Measurements from ENCODE around the gene FAM186B. TPM values are rescaled to one million over a fixed set of nuclear protein-coding genes. Genes with fewer than 3 reads are reported as not detected.

FAM186B gene
- total and polyA plus RNA-seq, 9 donors = 0.11 to 1.5 (median 0.73) TPM

DNA sequence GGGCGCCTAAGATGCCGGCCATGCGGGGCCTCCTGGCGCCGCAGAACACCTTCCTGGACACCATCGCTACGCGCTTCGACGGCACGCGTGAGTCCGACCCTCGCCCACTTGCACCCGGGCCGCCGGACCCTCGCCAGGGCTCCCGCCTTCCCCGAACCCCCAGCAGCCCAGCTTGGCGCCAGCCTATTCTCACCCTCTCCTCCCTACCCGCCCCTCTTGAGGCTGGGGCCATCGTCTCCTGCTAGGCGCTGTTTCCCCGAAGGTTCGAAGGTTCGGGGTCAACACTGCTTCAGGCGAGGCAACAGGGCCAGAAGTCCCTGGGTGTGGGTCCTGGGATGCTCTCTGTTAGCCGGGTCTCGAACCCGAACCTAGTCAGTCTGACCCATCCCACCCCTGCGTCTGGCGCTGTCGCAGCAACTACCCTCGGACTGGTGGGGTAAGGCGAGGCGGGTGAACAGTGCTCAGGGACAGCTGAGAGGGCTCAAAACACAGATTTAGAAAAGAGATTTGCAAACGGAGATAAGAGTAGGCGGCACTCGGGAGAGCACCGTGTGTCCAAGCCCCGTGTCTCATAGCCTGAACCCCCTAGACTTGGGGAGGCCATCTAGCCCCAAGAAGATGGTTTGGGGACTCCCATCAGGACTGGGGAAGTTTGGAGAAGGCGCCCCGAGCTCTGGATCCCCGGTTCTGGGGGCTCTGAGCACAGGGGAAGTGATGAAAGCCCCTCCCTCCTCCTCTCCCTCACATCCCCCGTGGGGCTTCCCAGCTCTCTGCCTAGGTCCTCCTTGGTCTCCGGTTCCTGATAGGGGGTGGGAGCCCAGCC lies 65.8 kb downstream of the FAM186B start:
- no peak for DNase-seq
- no peaks in the 10 kb centered on the region for H3K36me3 ChIP-seq
- no peak for TF ChIP-seq EP300 (IDR thresholded peaks at IDR 0.05)
- no peak for TF ChIP-seq CTCF (IDR thresholded peaks at IDR 0.05)
- TF ChIP-seq POLR2A (IDR thresholded peaks at IDR 0.05) = no peak
- WGBS, 3 donors = 16 to 25% (median 23%) methylated on average over 39 to 47 of the region's 47 CpGs
- H3K9me3 ChIP-seq = no peaks in the 10 kb centered on the region
- peaks cover 2% of the 10 kb centered on the region for H3K4me1 ChIP-seq (ENCODE audit: insufficient read depth)
- H3K4me3 ChIP-seq = no peak overlapping the region
- no peak overlapping the region for H3K27ac ChIP-seq
- intact Hi-C loops (cut with DNase I) = no loop called here
- no peaks in the 10 kb centered on the region for H3K27me3 ChIP-seq

DNA sequence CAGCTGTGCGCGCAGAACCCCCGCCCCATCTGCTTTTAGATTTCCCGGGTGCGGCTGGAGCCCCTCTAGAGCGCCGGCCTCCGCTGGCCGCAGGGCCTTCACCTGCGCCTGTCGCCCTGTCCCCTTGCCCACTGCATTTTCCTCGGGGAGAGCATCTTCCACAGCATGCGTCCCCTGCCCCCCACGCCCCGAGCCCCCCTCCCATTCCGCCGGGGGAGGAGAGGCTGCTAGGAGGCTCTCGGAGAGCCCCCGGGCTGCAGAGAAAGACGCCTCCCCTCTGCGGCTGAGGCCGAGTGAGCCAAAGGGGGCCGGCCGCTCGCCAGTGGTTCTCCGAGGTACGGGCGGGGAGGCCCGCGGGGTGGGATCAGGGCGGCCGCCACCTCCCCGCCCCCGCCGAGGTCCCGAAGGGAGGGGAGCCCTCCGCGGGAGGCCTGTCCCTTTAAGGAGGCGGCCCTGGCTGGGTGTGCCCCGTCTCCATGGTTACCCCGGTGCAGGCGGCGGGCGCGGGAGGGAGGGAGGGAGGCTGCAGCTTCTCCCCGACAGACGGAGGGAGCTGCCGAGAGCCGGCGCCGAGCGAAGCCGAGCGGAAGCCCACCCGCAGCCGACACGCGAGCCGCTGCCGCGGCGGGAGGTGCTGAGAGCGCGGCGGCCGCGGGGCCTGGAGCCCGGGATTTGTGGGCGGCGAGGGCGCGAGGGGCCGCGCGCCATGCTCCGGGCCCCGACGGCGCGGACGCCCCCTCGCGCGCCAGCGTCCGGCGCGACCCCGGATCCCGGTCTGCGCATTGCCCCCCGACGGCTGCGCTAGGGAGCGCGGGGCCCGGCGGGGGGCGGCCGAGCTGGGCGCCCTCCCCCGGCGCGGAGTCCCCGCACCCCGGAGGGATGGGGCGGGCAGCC lies 66.7 kb downstream of the FAM186B start, which contains the start of gene KCNH3:
Gene KCNH3, plus strand, starts transcription at position 521 of the 894 bp plus-strand sequence. CDS start 387 bp downstream, outside the sequence.
- peak; percentile 67 to 76 (median 76) for DNase-seq
- Histone ChIP-seq H3K4me3 (peak within 1 kb of the TSS; percentile 45), H3K4me1 (ENCODE audit: insufficient read depth) (peaks cover under 1% of the 10 kb centered on the region), H3K9me3 (no peaks in the 10 kb centered on the region), H3K36me3 (no peaks in the 10 kb centered on the region), H3K27me3 (no peaks in the 10 kb centered on the region), H3K27ac (no peak within 1 kb of the TSS)
- intact Hi-C loops (cut with DNase I) = no loop called here
- TF ChIP-seq POLR2A (IDR thresholded peaks at IDR 0.05) (no peak), CTCF (IDR thresholded peaks at IDR 0.05) (no peak), EP300 (IDR thresholded peaks at IDR 0.05) (no peak)
- 0 to 1% (median 1%) methylated on average over 52 to 107 of the region's 107 CpGs for WGBS, 3 donors

DNA sequence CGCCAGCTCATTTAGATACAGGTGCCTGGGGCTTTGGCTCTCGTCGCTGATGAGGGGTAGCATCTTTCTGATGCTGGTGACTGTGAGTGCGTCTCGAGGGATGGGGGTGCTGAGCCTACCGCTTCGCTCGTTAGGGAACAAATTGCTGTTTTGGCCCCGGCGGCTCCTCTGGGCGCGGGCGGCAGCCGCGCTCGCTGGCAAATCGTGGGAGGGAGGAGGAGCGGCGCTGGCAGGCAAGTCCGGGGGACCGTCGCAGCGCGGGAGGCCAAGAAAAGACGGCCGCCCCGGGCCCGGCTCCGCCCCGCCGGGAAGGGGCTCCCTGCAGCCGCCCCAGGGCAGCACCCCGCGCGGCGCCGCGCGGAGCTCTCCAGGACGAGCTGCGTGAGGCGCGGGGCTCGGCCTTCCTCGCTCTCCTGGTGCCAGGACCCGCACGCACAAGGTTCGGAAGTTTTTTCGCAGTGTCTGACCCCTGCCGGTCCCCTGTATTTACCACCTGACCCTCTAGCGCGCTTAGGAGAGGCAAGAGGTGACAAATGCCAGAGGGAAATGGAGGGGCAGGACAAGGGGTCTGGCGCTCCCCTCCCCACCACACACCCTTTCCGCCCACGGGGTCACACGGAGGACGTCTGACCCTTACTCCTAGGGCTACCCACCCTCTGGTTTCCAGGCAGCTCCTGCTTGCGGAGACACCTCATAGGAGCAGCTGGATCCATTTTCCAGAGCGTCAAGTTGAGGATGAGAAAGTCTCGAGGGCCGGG lies 67.5 kb downstream of the FAM186B start:
- no peaks in the 10 kb centered on the region for H3K9me3 ChIP-seq
- no peak overlapping the region for H3K27ac ChIP-seq
- TF ChIP-seq CTCF (IDR thresholded peaks at IDR 0.05) = no peak
- TF ChIP-seq POLR2A (IDR thresholded peaks at IDR 0.05) = no peak
- TF ChIP-seq EP300 (IDR thresholded peaks at IDR 0.05) = no peak
- H3K36me3 ChIP-seq = no peaks in the 10 kb centered on the region
- 0 to 1% (median 1%) methylated on average over 21 to 61 of the region's 61 CpGs for WGBS, 3 donors
- H3K4me3 ChIP-seq = peak overlapping the region; percentile 45
- intact Hi-C loops (cut with DNase I) = no loop called here
- no peaks in the 10 kb centered on the region for H3K27me3 ChIP-seq
- DNase-seq = no peak
- H3K4me1 ChIP-seq (ENCODE audit: insufficient read depth) = no peaks in the 10 kb centered on the region

Small RNAs within 50 kb of the gene (small RNA-seq; reads per million reads assigned to genes)
- gene HIGD1AP9 = not detected
- gene POLR2KP1 = not detected
- not detected for gene RNU6-834P

Other genes starting within 250 kb of the FAM186B start
- gene SPATS2, start 238.2 kb downstream of the FAM186B start, total RNA-seq = 10 to 100 TPM in 6 of 7 donors, 1 to 10 TPM in 1; 9.1 to 19.7 (median 15.2) TPM
- 10 to 100 TPM; 10.9 to 28.2 TPM for gene SPATS2, start 238.2 kb downstream of the FAM186B start, polyA plus RNA-seq
- gene KCNH3, start 66.6 kb downstream of the FAM186B start, total RNA-seq = 1 to 10 TPM in 2 of 7 donors, under 1 TPM in 4, not detected in 1; 0.13 to 5.9 (median 0.77) TPM
- gene KCNH3, start 66.6 kb downstream of the FAM186B start, polyA plus RNA-seq = under 1 TPM in 1 of 2 donors, not detected in 1; 0.27 TPM
- 10 to 100 TPM; 38.5 to 56.2 (median 39.5) TPM for gene MCRS1, start 37.5 kb downstream of the FAM186B start, total RNA-seq
- 10 to 100 TPM; 14.7 to 40.3 TPM for gene MCRS1, start 37.5 kb downstream of the FAM186B start, polyA plus RNA-seq
- gene PRPF40B, start 17.9 kb upstream of the FAM186B start, total RNA-seq = 10 to 100 TPM; 29.8 to 72.6 (median 43.3) TPM
- 10 to 100 TPM; 13.4 to 31.4 TPM for gene PRPF40B, start 17.9 kb upstream of the FAM186B start, polyA plus RNA-seq
- gene FMNL3, start 101.8 kb upstream of the FAM186B start, total RNA-seq = 10 to 100 TPM; 15.7 to 58.1 (median 40.0) TPM
- 10 to 100 TPM; 21.4 to 26.3 TPM for gene FMNL3, start 101.8 kb upstream of the FAM186B start, polyA plus RNA-seq
- 100 to 1,000 TPM; 203 to 430 (median 335) TPM for gene TMBIM6, start 135.9 kb upstream of the FAM186B start, total RNA-seq
- 100 to 1,000 TPM; 254 to 677 TPM for gene TMBIM6, start 135.9 kb upstream of the FAM186B start, polyA plus RNA-seq
- 10 to 100 TPM; 12.0 to 27.3 (median 22.8) TPM for gene NCKAP5L, start 222.8 kb upstream of the FAM186B start, total RNA-seq
- 10 to 100 TPM in 1 of 2 donors, 1 to 10 TPM in 1; 2.5 to 13.8 TPM for gene NCKAP5L, start 222.8 kb upstream of the FAM186B start, polyA plus RNA-seq
- 1 to 10 TPM; 2.8 to 5.9 (median 4.7) TPM for gene BCDIN3D, start 237.5 kb upstream of the FAM186B start, total RNA-seq
- gene BCDIN3D, start 237.5 kb upstream of the FAM186B start, polyA plus RNA-seq = 1 to 10 TPM; 3.5 to 4.3 TPM